Esophagus muscularis mucosa (tissue), 4 donors: Measurements from ENCODE around the gene VSIG10.

ENCODE experiments used
- CTCF ChIP-seq, 3 experiments: fragments of 200-600 bp in 2 of 3; fragments of 450-650 bp in 1 of 3; sonication (generic) in 2 of 3; IDR thresholded peaks; one replicate each; pipeline ENCODE4 v1.5.1; 2017 to 2019; ENCODE audit warnings: antibody characterized with exemption in 3 of 3, mild to moderate bottlenecking in 2 of 3, moderate library complexity in 1 of 3
- EP300 ChIP-seq: sonication (generic); formaldehyde crosslinking; IDR thresholded peaks from one replicate; pipeline ENCODE4 v1.6.1; 2017; ENCODE audit warnings: antibody characterized with exemption
- POLR2A ChIP-seq: fragments of 450-650 bp; IDR thresholded peaks from one replicate; pipeline ENCODE4 v1.6.1; 2017; ENCODE audit warnings: antibody characterized with exemption, moderate library complexity, mild to moderate bottlenecking, low read depth

GRCh38 chr12:118020036-118020435 lies 83.8 kb downstream of the VSIG10 start:
- TF ChIP-seq CTCF (IDR thresholded peaks at IDR 0.05) (no peak), POLR2A (no peak), EP300 (no peak)
